Lower leg skin (tissue), 4 donors: ENCODE results near the gene CNTRL. TPM values are rescaled to one million over a fixed set of nuclear protein-coding genes. Genes with fewer than 3 reads are reported as not detected.
"Not testable (repeated sequence)": the region's sequence is repeated elsewhere in the genome, so short reads cannot be mapped to it uniquely, and the experiment has no call there.

Experiments
- DNase-seq, 2 donors: peaks; one replicate each; pipeline ENCODE4 v3.0.0-alpha.2; 2019; ENCODE audit warnings: low spot score in 2 of 2
- H3K4me3 ChIP-seq: fragments of 200-600 bp; sonication (generic); 2 replicates; pipeline ENCODE4 v1.5.1; 2017; ENCODE audit warnings: mild to moderate bottlenecking, low read depth; ENCODE audit not compliant: poor library complexity, severe bottlenecking
- POLR2A ChIP-seq, 2 donors: fragments of 450-650 bp; IDR thresholded peaks; one replicate each; pipeline ENCODE4 v1.6.1; 2016 to 2017; ENCODE audit warnings: antibody characterized with exemption in 2 of 2, mild to moderate bottlenecking in 1 of 2, moderate library complexity in 1 of 2
- WGBS, 2 donors: methylation state at CpG; one replicate each; pipeline ENCODE4 v1.1.5; 2018; 5-methylcytosine and 5-hydroxymethylcytosine counted together
- intact Hi-C: fragments of 100-400 bp; cut with DNase I; formaldehyde crosslinking; loops from one replicate; pipeline ENCODE4 v1.15.0; 2023; ENCODE audit warnings: low total_unique reads
- total RNA-seq, 4 donors: library from RNA; depleted of rRNA; stranded (reverse); fragments of >200 nt; gene quantifications; one replicate each; pipeline ENCODE4 v1.1.0, GENCODE V29; 2016
- TF ChIP-seq, protein P1 (sequence below), 3 donors: fragments of 450-650 bp; IDR thresholded peaks; one replicate each; pipeline ENCODE4 v1.5.1; 2016; ENCODE audit warnings: antibody characterized with exemption in 3 of 3, mild to moderate bottlenecking in 3 of 3, moderate library complexity in 2 of 3

Gene CNTRL
- total RNA-seq, 4 donors from 2014 or later = 7.7 to 11.4 (median 9.0) TPM

DNA sequence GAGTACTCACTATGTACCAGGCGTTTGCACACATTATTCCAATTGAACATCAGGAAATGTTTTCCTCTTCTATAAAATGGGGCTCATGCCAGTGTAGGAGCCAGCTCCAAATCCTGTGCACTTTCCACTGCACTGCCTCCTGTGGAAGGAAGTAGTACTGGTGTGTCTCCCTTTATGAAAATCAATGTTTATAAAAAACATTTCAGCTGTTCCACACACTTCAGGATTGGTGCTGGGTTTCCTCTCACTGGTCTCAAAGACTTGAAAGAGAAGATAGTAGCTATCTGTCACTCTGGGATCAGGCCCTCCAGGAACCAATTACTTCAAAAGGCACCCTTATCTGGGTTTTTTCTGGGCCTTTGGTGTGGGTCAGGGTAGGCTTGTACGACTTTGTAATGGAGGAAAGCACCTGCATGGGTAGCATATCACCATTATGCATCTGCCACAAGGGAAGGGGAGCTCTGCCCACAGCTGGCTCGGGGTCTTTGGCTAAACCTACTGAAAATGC is 94.4 kb downstream of the CNTRL start:
- 73 to 77% methylated on average over 3 of the region's 3 CpGs for WGBS, 2 donors
- intact Hi-C loops = no loop called here
- no peak overlapping the region for H3K4me3 ChIP-seq
- no peak for TF ChIP-seq POLR2A (IDR thresholded peaks at IDR 0.05)
- TF ChIP-seq, protein P1, sequence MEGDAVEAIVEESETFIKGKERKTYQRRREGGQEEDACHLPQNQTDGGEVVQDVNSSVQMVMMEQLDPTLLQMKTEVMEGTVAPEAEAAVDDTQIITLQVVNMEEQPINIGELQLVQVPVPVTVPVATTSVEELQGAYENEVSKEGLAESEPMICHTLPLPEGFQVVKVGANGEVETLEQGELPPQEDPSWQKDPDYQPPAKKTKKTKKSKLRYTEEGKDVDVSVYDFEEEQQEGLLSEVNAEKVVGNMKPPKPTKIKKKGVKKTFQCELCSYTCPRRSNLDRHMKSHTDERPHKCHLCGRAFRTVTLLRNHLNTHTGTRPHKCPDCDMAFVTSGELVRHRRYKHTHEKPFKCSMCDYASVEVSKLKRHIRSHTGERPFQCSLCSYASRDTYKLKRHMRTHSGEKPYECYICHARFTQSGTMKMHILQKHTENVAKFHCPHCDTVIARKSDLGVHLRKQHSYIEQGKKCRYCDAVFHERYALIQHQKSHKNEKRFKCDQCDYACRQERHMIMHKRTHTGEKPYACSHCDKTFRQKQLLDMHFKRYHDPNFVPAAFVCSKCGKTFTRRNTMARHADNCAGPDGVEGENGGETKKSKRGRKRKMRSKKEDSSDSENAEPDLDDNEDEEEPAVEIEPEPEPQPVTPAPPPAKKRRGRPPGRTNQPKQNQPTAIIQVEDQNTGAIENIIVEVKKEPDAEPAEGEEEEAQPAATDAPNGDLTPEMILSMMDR (IDR thresholded peaks at IDR 0.05) = no peak
- no peak for DNase-seq

DNA sequence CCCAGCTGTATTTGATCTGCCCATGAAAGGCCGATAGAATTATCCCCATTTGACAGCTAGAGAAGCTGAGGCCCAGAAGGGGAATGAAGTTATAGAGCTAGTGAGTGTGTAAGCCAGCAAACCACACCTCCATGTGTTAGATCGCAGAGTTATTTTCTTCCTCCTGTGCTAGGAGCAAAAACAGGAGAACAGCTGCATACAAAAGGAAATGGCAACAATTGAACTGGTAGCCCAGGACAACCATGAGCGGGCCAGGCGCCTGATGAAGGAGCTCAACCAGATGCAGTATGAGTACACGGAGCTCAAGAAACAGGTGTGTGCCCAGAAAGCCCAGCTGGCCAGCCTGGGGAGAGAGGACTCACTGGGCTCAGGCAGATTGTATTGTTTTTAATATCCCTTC is 96.5 kb downstream of the CNTRL start:
- no peak for DNase-seq
- TF ChIP-seq, protein P1 (IDR thresholded peaks at IDR 0.05) = no peak
- no peak for TF ChIP-seq POLR2A (IDR thresholded peaks at IDR 0.05)
- 80 to 93% methylated on average over 5 of the region's 5 CpGs for WGBS, 2 donors
- intact Hi-C loops = no loop called here
- H3K4me3 ChIP-seq = no peak overlapping the region

DNA sequence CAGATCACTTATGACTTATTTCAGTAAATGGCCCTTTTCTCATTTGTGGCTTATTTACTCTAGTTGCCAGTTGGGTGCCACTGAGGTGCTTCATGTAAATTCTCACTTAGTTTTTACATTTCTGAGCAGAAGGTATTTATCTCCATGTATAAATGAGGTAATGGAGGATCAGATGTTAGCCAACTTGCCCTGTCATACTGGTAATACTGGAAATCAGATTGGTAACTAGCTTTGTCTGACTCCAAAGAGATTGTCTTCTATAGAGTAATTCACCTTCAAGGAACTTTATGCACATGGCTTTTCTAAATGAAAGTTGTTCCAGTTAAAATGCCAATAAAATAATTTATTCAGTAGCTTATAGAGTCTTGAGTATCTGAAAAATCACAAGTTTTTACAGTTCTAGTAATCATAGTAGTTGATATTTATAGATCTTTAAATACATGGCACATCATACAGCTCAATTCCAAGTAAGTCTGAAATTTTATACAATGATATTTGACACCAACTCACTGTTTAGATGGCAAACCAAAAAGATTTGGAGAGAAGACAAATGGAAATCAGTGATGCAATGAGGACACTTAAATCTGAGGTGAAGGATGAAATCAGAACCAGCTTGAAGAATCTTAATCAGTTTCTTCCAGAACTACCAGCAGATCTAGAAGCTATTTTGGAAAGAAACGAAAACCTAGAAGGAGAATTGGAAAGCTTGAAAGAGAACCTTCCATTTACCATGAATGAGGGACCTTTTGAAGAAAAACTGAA is 98.2 kb downstream of the CNTRL start:
- intact Hi-C loops = no loop called here
- no peak overlapping the region for H3K4me3 ChIP-seq
- no peak for DNase-seq
- WGBS, 2 donors = 94 to 100% methylated on average over 1 of the region's 1 CpG
- TF ChIP-seq, protein P1 (IDR thresholded peaks at IDR 0.05) = no peak
- TF ChIP-seq POLR2A (IDR thresholded peaks at IDR 0.05) = no peak

DNA sequence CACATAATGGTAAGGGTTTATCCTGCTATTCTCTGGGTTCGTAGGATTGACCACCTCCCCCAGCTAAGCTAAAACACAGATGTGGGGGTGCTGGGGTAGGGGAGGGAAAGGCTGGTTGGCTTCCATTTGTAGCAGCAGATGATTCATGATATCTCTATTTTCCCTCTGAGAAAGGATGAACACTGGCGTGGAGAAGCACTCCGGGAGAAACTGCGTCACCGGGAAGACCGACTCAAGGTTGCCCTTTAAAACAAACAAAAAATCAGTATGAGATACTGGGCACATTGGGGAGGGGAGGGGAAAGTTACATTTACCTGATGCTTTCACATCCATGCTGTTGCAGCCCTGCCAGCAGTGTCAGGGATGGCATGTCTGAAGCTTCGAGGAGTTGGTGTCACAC is 98.7 kb downstream of the CNTRL start:
- TF ChIP-seq, protein P1 (IDR thresholded peaks at IDR 0.05) = no peak
- no peak for TF ChIP-seq POLR2A (IDR thresholded peaks at IDR 0.05)
- WGBS, 2 donors = 94 to 96% methylated on average over 7 of the region's 7 CpGs
- intact Hi-C loops = no loop called here
- H3K4me3 ChIP-seq = no peak overlapping the region
- DNase-seq = no peak

DNA sequence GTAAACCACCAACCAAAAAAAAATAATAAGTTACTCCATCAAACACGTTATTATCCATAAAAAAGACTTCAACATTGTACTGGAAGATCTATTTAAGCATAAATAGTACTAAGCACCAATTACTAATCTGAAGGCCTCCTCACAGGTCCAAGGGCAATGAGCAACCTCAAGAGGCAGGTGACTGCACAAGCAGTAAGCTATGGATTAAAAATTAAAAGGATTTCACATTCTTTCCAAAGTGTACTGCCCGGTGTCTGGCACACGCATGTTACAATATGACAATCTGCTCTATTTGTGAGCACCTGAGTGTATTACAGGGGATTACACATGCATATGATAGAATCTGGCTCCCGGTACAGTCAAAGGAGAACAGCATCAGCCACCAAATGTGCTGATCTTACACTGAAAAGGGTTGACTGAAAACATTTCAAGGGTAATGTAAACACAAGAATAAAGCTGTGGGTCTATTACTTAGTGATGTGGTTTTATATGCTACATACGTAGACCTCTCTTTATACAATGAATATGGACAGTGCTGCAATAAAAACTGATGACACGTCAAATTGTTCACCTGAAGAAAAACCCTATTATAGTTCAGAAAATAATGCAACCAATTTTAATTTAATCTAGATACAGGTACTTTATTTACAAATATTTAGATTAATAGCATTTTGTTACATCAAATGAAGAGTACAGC is 104.1 kb downstream of the CNTRL start:
- no peak overlapping the region for H3K4me3 ChIP-seq
- WGBS, 2 donors = 83 to 88% methylated on average over 6 of the region's 6 CpGs
- intact Hi-C loops = no loop called here
- TF ChIP-seq, protein P1 (IDR thresholded peaks at IDR 0.05) = no peak
- no peak for TF ChIP-seq POLR2A (IDR thresholded peaks at IDR 0.05)
- DNase-seq = no peak

DNA sequence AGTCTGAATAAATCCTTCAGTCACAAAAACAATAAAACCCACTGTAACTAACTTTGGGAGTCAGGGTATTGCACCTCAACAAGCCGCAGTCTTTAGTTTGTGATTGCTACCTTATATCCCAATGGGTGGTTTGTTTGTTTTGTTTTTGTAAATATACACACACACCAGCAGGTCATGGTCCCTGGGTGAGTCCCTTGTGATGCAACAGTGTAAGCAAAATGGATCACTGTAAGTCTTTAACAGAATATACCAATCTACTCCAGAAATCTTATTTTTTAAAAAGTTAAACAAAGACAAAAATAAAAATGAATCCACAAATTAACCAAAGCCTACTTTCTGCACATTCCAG is 104.6 kb downstream of the CNTRL start:
- H3K4me3 ChIP-seq, intact Hi-C loops, DNase-seq: not testable (repeated sequence)
- 90 to 100% methylated on average over 1 of the region's 1 CpG for WGBS, 2 donors
